ENCODE data around the gene ZEB2.

The ZEB2 gene

GRCh38 chr2:144512470-144512869, 7.4 kb downstream of the ZEB2 start:
- DNase-seq: no peak

- no peak for DNase-seq
These were observed 8.0 kb downstream of the ZEB2 start for GRCh38 chr2:144511937-144512336.

DNA sequence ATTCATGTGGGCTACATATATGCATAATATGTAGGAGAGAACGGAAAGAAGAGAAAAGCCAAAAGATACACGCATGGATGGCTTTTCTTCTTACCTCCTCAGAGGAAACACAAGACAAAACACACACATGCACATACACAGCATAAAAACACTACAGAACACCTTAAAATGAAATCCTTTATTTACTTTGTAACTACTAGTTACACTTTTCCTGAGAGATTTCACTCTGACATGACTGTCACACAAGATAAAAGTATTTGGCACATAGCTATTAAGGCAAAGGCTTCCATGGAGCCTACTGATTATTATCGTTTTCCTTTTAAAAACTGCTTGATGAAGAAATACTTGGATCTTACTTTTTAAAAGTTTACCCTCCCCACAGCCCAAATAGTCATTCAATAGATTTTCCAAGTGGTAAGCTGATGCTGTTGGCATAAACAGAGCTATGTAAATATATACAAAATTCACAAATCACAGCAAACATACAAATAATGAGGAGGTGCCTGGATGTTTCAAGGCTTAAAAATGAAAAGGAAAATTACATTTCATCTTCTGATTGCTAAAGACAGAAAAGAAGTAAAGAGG, 8.6 kb downstream of the ZEB2 start:
- DNase-seq: no peak

- no peak for DNase-seq
These were observed 9.5 kb downstream of the ZEB2 start for GRCh38 chr2:144510294-144510991.

- no peak for DNase-seq
These were observed 10.1 kb downstream of the ZEB2 start for GRCh38 chr2:144509879-144510221.

- DNase-seq: no peak
These were observed 10.7 kb downstream of the ZEB2 start for GRCh38 chr2:144509001-144509878.

DNA sequence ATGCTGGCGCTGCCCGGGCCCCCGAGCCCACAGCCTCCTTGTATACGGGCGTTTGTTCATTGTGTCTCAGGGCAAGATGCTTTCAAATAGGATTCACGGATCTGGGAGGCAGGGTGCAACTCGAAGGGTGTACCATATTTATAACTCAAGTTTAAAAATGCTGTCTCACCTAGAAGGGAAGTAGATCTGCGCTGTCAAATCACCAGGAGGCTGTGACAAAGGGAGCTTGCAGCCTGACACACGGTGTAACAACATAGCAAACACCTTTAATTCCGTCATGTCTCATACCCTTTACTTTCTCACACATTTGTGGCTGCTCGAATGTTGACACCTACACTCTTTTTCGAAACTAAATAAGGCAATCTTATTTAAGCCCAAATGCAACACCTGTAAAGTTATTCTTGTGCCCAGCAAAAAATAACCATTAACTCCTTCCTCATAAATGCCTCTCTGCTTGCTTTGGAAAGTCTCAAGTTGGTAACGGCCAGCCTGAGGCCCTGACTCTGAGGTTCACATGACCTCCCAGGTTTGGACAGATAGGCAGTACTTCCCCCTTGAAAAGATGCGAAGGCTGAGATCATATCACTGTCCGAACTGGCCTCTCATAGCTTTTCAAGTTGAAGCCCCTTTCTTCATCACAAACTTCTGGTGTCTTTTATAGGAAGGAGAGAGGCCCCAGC, 11.6 kb downstream of the ZEB2 start:
- no peak for DNase-seq

DNA sequence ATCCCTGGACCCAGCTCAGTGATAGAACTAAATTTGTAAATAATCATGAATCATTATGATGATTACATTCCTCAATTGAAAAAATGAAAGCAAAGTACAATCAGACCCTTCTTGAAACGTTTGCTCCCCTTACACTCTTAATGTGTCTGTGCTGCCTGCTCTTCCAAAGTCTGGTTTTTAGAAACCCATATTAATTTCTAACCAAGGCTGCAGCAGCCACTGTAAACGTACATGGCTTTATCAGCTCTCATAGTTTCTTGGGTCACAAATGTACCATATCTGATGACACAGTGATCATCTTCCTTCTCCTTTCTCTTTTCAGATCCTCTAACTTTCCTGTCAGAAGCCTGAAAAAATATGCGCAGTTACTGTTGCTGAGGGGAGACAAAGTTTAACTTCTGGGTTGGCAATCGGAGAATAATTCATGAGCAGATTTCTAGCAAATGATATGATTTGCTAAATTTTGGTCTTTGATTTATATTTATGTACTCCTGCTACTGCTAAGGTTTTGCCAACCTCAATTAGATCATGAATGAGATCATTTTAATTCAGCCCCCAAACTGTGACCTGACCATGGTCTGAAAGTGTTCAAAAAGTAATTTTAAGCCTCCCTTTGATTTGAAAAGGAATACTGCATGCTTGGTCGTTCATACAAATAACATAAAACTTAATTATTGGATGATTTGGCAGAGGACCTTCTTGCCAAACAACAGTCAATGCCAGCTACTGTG, 12.3 kb downstream of the ZEB2 start:
- no peak for DNase-seq

DNA sequence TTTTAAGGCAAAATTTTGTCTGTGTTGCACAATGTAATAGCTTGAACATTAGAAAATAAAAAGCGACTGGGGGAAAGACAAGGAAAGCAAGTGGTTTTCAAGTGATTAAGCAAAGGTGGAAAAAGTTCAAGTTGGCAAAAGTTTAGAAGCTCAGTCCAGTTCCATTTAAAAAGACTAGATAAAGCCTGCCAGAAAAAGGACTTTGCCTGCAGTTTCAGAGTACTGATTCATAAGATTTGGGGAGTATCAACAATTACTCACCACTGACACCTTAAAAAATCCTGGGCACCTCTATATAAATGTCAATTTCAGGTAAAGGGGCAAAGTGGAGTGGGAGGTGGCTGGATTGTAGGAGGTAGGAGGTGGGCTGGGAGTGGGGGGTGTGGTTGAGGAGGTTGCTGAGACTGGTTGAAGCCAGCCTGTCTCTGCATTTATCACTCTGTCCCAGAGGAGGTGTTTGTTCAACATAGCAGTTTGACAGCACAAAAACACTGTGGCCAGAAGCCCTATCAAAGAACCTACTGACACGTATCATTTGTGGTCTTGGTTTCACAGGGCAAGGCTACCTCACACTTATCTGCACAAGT, 14.6 kb downstream of the ZEB2 start:
- DNase-seq: no peak

DNA sequence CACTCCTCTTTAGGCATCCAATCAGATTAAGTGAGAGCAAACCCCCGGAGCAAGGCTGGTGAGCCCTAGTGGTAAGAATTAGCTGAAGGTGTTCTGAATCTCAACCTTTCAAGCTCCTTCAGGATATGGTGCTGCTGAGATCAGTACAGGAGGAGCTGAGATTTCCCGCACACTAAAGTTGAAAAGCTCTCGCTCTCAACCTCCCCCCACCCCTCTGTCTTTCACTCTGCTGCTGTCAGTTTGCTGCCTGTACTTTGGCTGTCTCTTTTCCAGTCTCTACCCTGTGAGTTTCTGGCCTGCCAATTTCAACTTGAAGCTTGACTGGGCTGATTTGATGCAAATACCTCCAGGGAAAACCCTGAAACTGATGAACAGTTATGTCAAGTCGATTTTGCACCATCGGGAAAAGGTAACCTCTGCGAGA, 15.7 kb downstream of the ZEB2 start:
- no peak for DNase-seq

DNA sequence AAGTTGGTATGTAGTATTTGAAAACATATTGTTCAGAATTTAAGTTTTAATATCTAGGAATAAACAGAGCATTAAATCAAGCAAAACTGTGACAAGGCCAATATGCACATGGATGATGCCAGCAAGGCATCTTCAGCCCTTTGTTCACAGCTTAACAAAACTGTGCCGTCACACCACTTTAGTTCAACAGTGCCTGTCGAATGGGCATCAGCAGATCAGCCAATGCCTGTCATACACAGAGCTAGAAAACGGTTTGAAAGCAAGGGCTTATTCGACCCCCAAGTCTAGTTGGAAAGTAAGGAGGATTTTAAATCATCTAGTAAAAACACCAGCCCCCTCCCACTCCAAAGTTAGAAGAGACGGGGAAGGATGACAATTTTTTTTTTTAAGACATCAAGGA, 16.7 kb downstream of the ZEB2 start:
- no peak for DNase-seq

DNA sequence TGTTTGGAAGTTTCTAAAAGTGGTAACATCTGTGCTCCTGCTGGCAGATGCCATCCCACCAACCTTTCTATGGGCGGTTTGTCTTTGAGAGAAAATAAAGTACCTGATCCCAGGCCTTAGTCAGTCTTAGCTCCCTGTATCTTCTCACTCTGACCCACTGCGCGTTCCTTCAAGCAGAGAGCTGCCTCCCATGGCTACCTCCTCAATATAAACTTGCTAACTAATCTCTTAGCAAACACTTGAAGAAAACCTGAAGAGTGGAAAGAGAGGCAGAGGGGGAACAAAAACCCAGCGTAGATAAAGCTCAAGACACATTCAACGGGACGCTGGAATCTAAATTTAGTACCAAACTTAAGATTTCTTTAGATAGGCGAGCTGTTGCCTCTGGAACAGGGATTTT, 17.6 kb downstream of the ZEB2 start:
- DNase-seq: no peak

- no peak for DNase-seq
These were observed 18.3 kb downstream of the ZEB2 start for GRCh38 chr2:144501627-144502026.

GRCh38 chr2:144501118-144501517, 18.8 kb downstream of the ZEB2 start:
- no peak for DNase-seq

DNA sequence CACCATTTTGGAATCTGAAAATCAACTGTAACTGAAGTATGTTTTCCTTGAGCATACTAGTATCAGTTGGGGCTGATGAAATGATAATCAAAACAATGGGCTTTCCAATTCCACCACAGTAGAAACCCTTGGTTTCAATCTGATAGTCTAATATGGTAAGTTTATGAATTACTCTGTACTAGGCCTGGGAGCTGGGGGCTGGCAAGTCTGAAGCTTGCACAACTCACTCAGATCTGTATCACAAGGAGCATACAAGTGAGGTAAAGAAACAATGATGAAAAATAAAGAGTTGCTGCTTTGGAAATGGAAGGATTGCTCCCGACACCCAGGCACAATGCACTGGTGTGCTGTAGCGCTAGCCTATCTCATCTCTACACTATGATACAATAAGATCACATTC, 19.4 kb downstream of the ZEB2 start:
- no peak for DNase-seq

- peak; percentile 47 for DNase-seq
These were observed 21.6 kb downstream of the ZEB2 start for GRCh38 chr2:144498277-144498676.

DNA sequence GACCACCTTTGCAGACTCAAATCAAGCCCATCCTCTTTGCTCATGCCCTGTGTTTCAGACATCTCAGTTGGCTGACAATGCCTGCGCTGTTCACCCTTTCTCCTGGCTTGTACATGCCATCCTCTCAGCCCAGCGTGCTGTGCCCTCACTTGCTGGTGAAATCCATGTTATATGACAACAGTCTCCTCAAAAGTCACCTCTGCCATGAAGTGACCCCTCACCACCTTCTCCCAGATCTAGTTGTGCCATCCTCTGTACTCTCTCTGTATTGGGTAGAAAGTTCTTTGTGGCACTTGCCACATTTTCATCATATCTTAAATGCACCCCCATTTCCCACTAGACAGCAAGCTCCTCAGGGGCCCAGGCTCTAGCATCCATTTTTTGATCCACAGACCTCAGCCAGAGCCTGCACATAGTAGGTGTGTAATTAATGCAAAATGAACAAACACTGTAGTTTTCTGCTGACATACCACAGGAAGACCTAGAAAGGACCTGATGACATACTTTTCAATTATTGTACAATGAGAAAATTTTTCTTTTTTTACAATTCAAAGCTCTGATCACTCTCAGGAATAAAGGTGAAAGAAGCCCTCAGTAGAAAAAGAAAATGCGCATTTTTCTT, 22.8 kb downstream of the ZEB2 start:
- DNase-seq: no peak

DNA sequence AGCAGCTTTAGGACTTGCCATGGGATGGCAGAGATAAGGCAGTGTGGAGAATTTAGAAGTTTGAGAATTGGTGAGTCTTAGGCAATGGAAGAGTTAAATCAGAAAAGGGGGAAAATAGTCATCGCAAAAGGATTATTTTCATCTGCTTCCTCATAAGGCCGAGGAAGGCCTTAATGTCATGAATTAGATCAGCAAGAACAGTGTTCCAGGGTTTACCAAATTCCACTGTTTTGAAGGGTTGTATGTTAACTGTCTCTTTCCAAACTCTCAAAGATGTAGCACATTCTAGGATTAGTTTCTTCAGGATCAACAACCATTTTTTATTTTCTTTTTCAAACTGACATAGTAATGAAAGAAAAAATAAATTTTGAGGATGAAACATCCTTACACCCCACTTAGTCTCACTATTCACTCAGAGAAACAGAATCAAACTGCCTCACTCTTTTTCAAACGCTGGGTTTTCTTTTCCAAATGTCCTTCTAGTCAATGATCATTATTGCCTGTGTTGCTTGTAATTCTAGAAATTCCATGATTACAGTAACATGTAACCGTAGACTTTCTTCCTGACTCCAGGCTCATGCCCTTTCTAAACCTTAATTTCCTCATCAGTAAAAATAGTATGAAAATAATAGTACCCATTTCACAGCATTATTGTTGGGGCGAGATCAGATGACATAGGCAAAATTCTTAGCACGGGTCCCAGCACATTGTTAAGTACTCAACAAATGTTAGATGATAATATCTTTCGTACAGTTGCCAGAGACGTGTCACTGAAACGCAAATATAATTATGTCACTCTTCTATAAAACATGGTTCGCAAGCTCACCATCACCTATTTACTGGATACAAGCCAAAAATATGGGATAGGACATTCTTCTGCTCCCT, 23.6 kb downstream of the ZEB2 start:
- no peak for DNase-seq

GRCh38 chr2:144495227-144496091, 24.5 kb downstream of the ZEB2 start:
- no peak for DNase-seq
